ENCODE measurements around the gene ERVFRD-1. TPM values are rescaled to one million over a fixed set of nuclear protein-coding genes. Genes with fewer than 3 reads are reported as not detected.

Gene ERVFRD-1
- total RNA-seq, 2 experiments from 2014 or later, result not detected

- POLR2A ChIA-PET, result no interaction called here
- no peak for DNase-seq
- Mint-ChIP-seq H3K4me3 (no peak overlapping the region), H3K27ac (no peak overlapping the region), H3K27me3 (no peaks in the 10 kb centered on the region), H3K9me3 (no peaks in the 10 kb centered on the region), H3K36me3 (ENCODE audit: low read depth) (peaks cover 2% of the 10 kb centered on the region), H3K4me1 (peaks cover 7% of the 10 kb centered on the region)
- CTCF ChIA-PET, result interaction anchor here (0.7 to 2.6 kb wide), 3 partner anchors 14 to 355 kb away, joined by 3 to 10 read pairs (median 5); no protein-coding TSS in a partner anchor
Measured at GRCh38 chr6:11141295-11141694, 29.8 kb upstream of the ERVFRD-1 start.

- Mint-ChIP-seq H3K27me3 (no peaks in the 10 kb centered on the region), H3K9me3 (no peaks in the 10 kb centered on the region), H3K4me1 (peaks cover 7% of the 10 kb centered on the region), H3K27ac (no peak overlapping the region), H3K4me3 (no peak overlapping the region), H3K36me3 (ENCODE audit: low read depth) (peaks cover 12% of the 10 kb centered on the region)
- ChIA-PET CTCF (interaction anchor here (2.6 kb wide), 1 partner anchor 356 kb away, joined by 10 read pairs; no protein-coding TSS in a partner anchor), POLR2A (no interaction called here)
- DNase-seq, result no peak
Measured at GRCh38 chr6:11140056-11140455, 28.5 kb upstream of the ERVFRD-1 start.

- POLR2A ChIA-PET, result no interaction called here
- CTCF ChIA-PET, result interaction anchor here (1.0 to 2.6 kb wide), 2 partner anchors 356 to 357 kb away, joined by 6 to 10 read pairs; no protein-coding TSS in a partner anchor
- H3K27ac Mint-ChIP-seq, result no peak overlapping the region
Measured at GRCh38 chr6:11139051-11139960, 27.8 kb upstream of the ERVFRD-1 start.

GRCh38 chr6:11136809-11137208 is 25.3 kb upstream of the ERVFRD-1 start:
- Mint-ChIP-seq H3K36me3 (ENCODE audit: low read depth) (peaks cover 18% of the 10 kb centered on the region), H3K27me3 (no peaks in the 10 kb centered on the region), H3K4me3 (no peak overlapping the region), H3K4me1 (peaks cover 3% of the 10 kb centered on the region), H3K9me3 (no peaks in the 10 kb centered on the region), H3K27ac (no peak overlapping the region)
- ChIA-PET POLR2A (interaction anchor here (1.4 kb wide), 1 partner anchor 43 kb away, joined by 3 read pairs; the partner anchor contains the start of gene SMIM13), CTCF (interaction anchor here (0.6 to 2.1 kb wide), 5 partner anchors 8 to 439 kb away, joined by 3 to 7 read pairs (median 3); no protein-coding TSS in a partner anchor)
- no peak for DNase-seq

More at GRCh38 chr6:11139051-11139960, 27.8 kb upstream of the ERVFRD-1 start:
- H3K27me3 Mint-ChIP-seq, result no peaks in the 10 kb centered on the region
- DNase-seq, result no peak
- no peak overlapping the region for H3K4me3 Mint-ChIP-seq
- H3K9me3 Mint-ChIP-seq, result no peaks in the 10 kb centered on the region
- H3K4me1 Mint-ChIP-seq, result peaks cover 4% of the 10 kb centered on the region
- peaks cover 18% of the 10 kb centered on the region for H3K36me3 Mint-ChIP-seq (ENCODE audit: low read depth)

DNA sequence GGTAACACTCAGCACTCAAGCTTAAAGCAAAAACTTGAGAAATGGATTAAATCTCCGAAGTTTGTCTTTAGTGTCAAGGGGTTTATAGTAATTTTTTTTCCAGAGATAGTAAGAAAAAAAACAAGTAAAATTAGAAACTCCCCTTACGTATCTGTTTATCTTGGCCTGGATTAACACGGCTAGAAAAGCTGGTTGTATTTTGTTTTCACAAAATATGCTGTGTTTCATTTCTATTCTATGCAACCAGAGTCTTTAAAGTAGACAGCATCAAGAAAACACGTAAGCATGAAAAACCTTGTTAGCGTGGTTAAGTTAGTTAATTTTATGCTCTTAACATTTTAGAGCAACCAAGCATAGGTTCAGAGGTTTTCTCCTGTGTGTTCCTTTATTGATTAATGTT is 21.8 kb upstream of the ERVFRD-1 start:
- ChIA-PET CTCF (no interaction called here), POLR2A (no interaction called here)
- H3K4me1 Mint-ChIP-seq, result peaks cover 6% of the 10 kb centered on the region
- H3K27ac Mint-ChIP-seq, result no peak overlapping the region
- H3K9me3 Mint-ChIP-seq, result no peaks in the 10 kb centered on the region
- H3K27me3 Mint-ChIP-seq, result no peaks in the 10 kb centered on the region
- H3K4me3 Mint-ChIP-seq, result no peak overlapping the region
- peaks cover 18% of the 10 kb centered on the region for H3K36me3 Mint-ChIP-seq (ENCODE audit: low read depth)
- no peak for DNase-seq

DNA sequence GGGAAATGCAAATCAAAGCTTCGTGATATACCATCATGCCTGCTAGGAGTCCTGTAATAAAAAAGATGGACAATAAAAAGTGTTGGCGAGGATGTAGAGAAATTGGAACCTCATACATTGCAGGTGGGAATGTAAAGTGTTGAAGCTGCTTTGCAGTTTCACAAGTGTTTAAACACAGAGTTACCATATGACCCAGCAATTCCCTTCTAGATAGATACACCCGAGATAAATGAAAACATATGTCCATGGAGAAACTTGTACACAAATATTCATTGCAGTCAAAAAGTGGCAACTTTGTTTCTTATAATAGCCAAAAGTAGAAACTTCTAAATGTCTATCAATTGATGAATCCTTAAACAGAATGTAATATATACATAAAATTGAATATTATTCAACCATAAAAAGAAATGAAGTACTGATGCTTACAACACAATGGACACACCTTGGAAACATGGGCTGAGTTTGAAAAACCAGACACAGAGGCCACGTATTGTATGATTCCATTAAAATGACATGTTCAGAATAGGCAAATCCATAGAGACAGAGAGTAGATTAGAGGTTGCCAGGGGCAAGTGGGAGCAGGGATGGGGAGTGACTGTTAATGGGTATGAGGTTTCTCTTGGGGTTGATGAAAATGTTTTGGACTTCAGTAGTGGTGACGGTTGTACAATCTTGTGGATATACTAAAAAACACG is 20.8 kb upstream of the ERVFRD-1 start:
- Mint-ChIP-seq H3K4me3 (no peak overlapping the region), H3K36me3 (ENCODE audit: low read depth) (peaks cover 21% of the 10 kb centered on the region), H3K9me3 (no peaks in the 10 kb centered on the region), H3K27ac (no peak overlapping the region), H3K4me1 (peaks cover 6% of the 10 kb centered on the region), H3K27me3 (no peaks in the 10 kb centered on the region)
- no peak for DNase-seq
- ChIA-PET POLR2A (no interaction called here), CTCF (no interaction called here)

GRCh38 chr6:11130605-11131004 is 19.1 kb upstream of the ERVFRD-1 start:
- H3K4me1 Mint-ChIP-seq, result peaks cover 6% of the 10 kb centered on the region
- no peak overlapping the region for H3K27ac Mint-ChIP-seq
- H3K36me3 Mint-ChIP-seq (ENCODE audit: low read depth), result peaks cover 24% of the 10 kb centered on the region
- no peak overlapping the region for H3K4me3 Mint-ChIP-seq
- ChIA-PET CTCF (no interaction called here), POLR2A (no interaction called here)
- no peaks in the 10 kb centered on the region for H3K27me3 Mint-ChIP-seq
- DNase-seq, result no peak
- peaks cover 2% of the 10 kb centered on the region for H3K9me3 Mint-ChIP-seq

- Mint-ChIP-seq H3K27me3 (no peaks in the 10 kb centered on the region), H3K9me3 (peaks cover 2% of the 10 kb centered on the region), H3K4me3 (no peak overlapping the region), H3K36me3 (ENCODE audit: low read depth) (peaks cover 21% of the 10 kb centered on the region), H3K4me1 (peaks cover 6% of the 10 kb centered on the region), H3K27ac (no peak overlapping the region)
- CTCF ChIA-PET, result no interaction called here
- POLR2A ChIA-PET, result no interaction called here
- no peak for DNase-seq
Measured at GRCh38 chr6:11129908-11130565, 18.5 kb upstream of the ERVFRD-1 start.

- ChIA-PET CTCF (no interaction called here), POLR2A (no interaction called here)
- no peak overlapping the region for H3K27ac Mint-ChIP-seq
- H3K9me3 Mint-ChIP-seq, result peaks cover 2% of the 10 kb centered on the region
- H3K27me3 Mint-ChIP-seq, result no peaks in the 10 kb centered on the region
- H3K4me3 Mint-ChIP-seq, result no peak overlapping the region
- H3K4me1 Mint-ChIP-seq, result peaks cover 8% of the 10 kb centered on the region
- DNase-seq, result no peak
- peaks cover 16% of the 10 kb centered on the region for H3K36me3 Mint-ChIP-seq (ENCODE audit: low read depth)
Measured at GRCh38 chr6:11128608-11129007, 17.1 kb upstream of the ERVFRD-1 start.

- H3K36me3 Mint-ChIP-seq (ENCODE audit: low read depth), result peaks cover 16% of the 10 kb centered on the region
- POLR2A ChIA-PET, result no interaction called here
- no peak overlapping the region for H3K27ac Mint-ChIP-seq
Measured at GRCh38 chr6:11126876-11127275, 15.4 kb upstream of the ERVFRD-1 start.

GRCh38 chr6:11123978-11124377 is 12.5 kb upstream of the ERVFRD-1 start:
- no peak for DNase-seq
- ChIA-PET CTCF (no interaction called here), POLR2A (no interaction called here)
- peaks cover 2% of the 10 kb centered on the region for H3K9me3 Mint-ChIP-seq
- H3K27ac Mint-ChIP-seq, result no peak overlapping the region
- peaks cover 16% of the 10 kb centered on the region for H3K36me3 Mint-ChIP-seq (ENCODE audit: low read depth)
- no peak overlapping the region for H3K4me3 Mint-ChIP-seq
- H3K4me1 Mint-ChIP-seq, result peaks cover 2% of the 10 kb centered on the region
- H3K27me3 Mint-ChIP-seq, result no peaks in the 10 kb centered on the region

More at GRCh38 chr6:11126876-11127275, 15.4 kb upstream of the ERVFRD-1 start:
- no peaks in the 10 kb centered on the region for H3K27me3 Mint-ChIP-seq
- peaks cover 2% of the 10 kb centered on the region for H3K9me3 Mint-ChIP-seq
- no peak for DNase-seq
- CTCF ChIA-PET, result no interaction called here
- H3K4me3 Mint-ChIP-seq, result no peak overlapping the region
- H3K4me1 Mint-ChIP-seq, result peaks cover 8% of the 10 kb centered on the region

GRCh38 chr6:11122380-11122779 is 10.9 kb upstream of the ERVFRD-1 start:
- Mint-ChIP-seq H3K27me3 (no peaks in the 10 kb centered on the region), H3K27ac (no peak overlapping the region), H3K4me3 (no peak overlapping the region), H3K9me3 (peaks cover 2% of the 10 kb centered on the region), H3K4me1 (peaks cover 2% of the 10 kb centered on the region), H3K36me3 (ENCODE audit: low read depth) (peaks cover 15% of the 10 kb centered on the region)
- POLR2A ChIA-PET, result no interaction called here
- CTCF ChIA-PET, result no interaction called here
- no peak for DNase-seq

- CTCF ChIA-PET, result no interaction called here
- Mint-ChIP-seq H3K36me3 (ENCODE audit: low read depth) (peaks cover 11% of the 10 kb centered on the region), H3K9me3 (peaks cover 2% of the 10 kb centered on the region), H3K4me1 (peaks cover 2% of the 10 kb centered on the region), H3K4me3 (no peak overlapping the region), H3K27me3 (no peaks in the 10 kb centered on the region), H3K27ac (no peak overlapping the region)
- DNase-seq, result no peak
- POLR2A ChIA-PET, result no interaction called here
Measured at GRCh38 chr6:11121851-11122250, 10.3 kb upstream of the ERVFRD-1 start.
